Esophagus muscularis mucosa (tissue), 4 donors: Measurements from ENCODE around the gene IGFBP2.

Experiments used
- CTCF ChIP-seq, 3 experiments: fragments of 200-600 bp in 2 of 3; fragments of 450-650 bp in 1 of 3; sonication (generic) in 2 of 3; IDR thresholded peaks; one replicate each; pipeline ENCODE4 v1.5.1; 2017 to 2019; ENCODE audit warnings: antibody characterized with exemption in 3 of 3, mild to moderate bottlenecking in 2 of 3, moderate library complexity in 1 of 3
- EP300 ChIP-seq: sonication (generic); formaldehyde crosslinking; IDR thresholded peaks from one replicate; pipeline ENCODE4 v1.6.1; 2017; ENCODE audit warnings: antibody characterized with exemption
- POLR2A ChIP-seq: fragments of 450-650 bp; IDR thresholded peaks from one replicate; pipeline ENCODE4 v1.6.1; 2017; ENCODE audit warnings: antibody characterized with exemption, moderate library complexity, mild to moderate bottlenecking, low read depth
- POLR2AphosphoS5 ChIP-seq, 2 donors: sonication (generic); formaldehyde crosslinking; IDR thresholded peaks; one replicate each; pipeline ENCODE4 v1.6.1; 2017; ENCODE audit warnings: antibody characterized with exemption in 2 of 2

DNA sequence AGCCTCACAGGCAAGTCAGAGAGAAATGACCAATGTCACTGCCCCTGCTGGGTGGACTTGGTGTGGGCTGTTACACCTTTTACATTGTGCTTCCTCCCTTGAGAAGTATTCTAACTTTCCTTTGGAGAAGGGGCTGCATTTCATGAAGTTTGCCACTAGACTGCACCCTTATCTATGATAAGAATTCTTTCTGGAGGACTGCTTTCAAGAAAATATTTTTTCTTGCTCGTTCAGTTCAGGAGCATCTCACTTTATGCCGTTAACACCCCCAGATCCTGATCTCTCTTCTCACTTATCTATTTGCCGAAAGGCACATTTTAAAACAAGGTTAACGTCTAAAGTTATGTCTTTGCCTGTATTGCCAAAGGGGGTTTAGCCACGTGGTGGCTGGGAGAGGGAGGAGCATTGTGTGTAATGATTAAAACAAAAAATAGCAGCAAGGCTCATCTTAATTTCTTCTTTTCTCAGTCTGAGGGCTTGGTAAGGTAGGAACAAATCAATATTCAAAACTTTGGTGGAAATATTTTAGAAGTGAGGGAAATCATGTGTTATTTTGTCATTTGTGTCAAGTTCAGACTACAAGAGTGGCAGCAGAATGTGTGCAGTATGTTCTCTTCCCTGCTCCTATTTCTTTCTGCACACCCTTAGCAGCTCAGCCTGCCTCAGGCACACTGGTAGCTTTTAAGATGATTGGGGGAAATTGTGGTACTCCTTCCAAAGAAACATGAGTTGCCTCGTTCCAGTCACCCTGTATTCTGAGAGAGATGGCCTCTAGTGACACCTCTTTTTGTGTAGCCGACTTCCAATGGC is 63.7 kb downstream of the IGFBP2 start:
- TF ChIP-seq POLR2A = no peak
- peak; percentile 65 to 75 (median 66) for TF ChIP-seq CTCF (IDR thresholded peaks at IDR 0.05)
- no peak for TF ChIP-seq POLR2AphosphoS5 (IDR thresholded peaks at IDR 0.05)
- TF ChIP-seq EP300 = no peak
